Astrocyte (in vitro differentiated cells and primary cell): ENCODE data around the gene PLS3. TPM values are rescaled to one million over a fixed set of nuclear protein-coding genes. Genes with fewer than 3 reads are reported as not detected.
A peak's percentile ranks its signal among the peaks of the same experiment; 100 is the strongest.

Experiments
- DNase-seq: peaks from one replicate; pipeline ENCODE4 v3.0.0-alpha.2; 2010; ENCODE audit warnings: low read depth
- FAIRE-seq: peaks from 2 replicates; lab custom pipeline; 2011; peaks lifted over from hg19 to GRCh38; lab: Jason Lieb, UNC
- H2AFZ ChIP-seq: 2 replicates; pipeline ENCODE4 v1.6.0; 2012; ENCODE audit warnings: low read depth, low read length, inconsistent platforms
- H3K27ac ChIP-seq: 2 replicates; pipeline ENCODE4 v1.5.1; 2011; ENCODE audit warnings: low read depth, low read length, inconsistent platforms
- H3K27me3 ChIP-seq: 2 replicates; pipeline ENCODE4 v1.6.0; 2011; ENCODE audit warnings: low read length, inconsistent platforms; ENCODE audit not compliant: insufficient read depth
- H3K36me3 ChIP-seq: 2 replicates; pipeline ENCODE4 v1.5.1; 2011; ENCODE audit warnings: low read length, inconsistent platforms; ENCODE audit not compliant: insufficient read depth
- H3K4me1 ChIP-seq: 2 replicates; pipeline ENCODE4 v1.5.1; 2011; ENCODE audit warnings: low read length, inconsistent platforms; ENCODE audit not compliant: insufficient read depth
- H3K4me2 ChIP-seq: 2 replicates; pipeline ENCODE4 v1.6.0; 2012; ENCODE audit warnings: low read length, inconsistent platforms
- H3K4me3 ChIP-seq: 2 replicates; pipeline ENCODE4 v1.5.1; 2011; ENCODE audit warnings: low read depth, mild to moderate bottlenecking, low read length, inconsistent platforms; ENCODE audit not compliant: insufficient read depth
- H3K79me2 ChIP-seq: 2 replicates; pipeline ENCODE4 v1.6.0; 2012; ENCODE audit warnings: mild to moderate bottlenecking, low read length, inconsistent platforms; ENCODE audit not compliant: insufficient read depth
- H3K9ac ChIP-seq: 2 replicates; pipeline ENCODE4 v1.6.0; 2012; ENCODE audit warnings: mild to moderate bottlenecking, low read length, inconsistent platforms
- H3K9me3 ChIP-seq: 2 replicates; pipeline ENCODE4 v1.5.1; 2012; ENCODE audit warnings: low read depth, mild to moderate bottlenecking, low read length, inconsistent platforms; ENCODE audit not compliant: insufficient read depth
- H4K20me1 ChIP-seq: 2 replicates; pipeline ENCODE4 v1.6.0; 2012; ENCODE audit warnings: low read length, inconsistent platforms; ENCODE audit not compliant: insufficient read depth
- H3K27ac Mint-ChIP-seq: one replicate; pipeline ENCODE4 v1.8.0; 2021; ENCODE audit warnings: mild to moderate bottlenecking, mixed read lengths; ENCODE audit not compliant: unreplicated experiment
- H3K27me3 Mint-ChIP-seq: one replicate; pipeline ENCODE4 v1.8.0; 2021; ENCODE audit warnings: low read depth, mixed read lengths; ENCODE audit not compliant: unreplicated experiment
- H3K36me3 Mint-ChIP-seq: one replicate; pipeline ENCODE4 v1.8.0; 2021; ENCODE audit warnings: low read depth, mixed read lengths; ENCODE audit not compliant: unreplicated experiment
- H3K4me1 Mint-ChIP-seq: one replicate; pipeline ENCODE4 v1.8.0; 2021; ENCODE audit warnings: low read depth, mixed read lengths; ENCODE audit not compliant: unreplicated experiment
- H3K4me3 Mint-ChIP-seq: one replicate; pipeline ENCODE4 v1.8.0; 2021; ENCODE audit warnings: mild to moderate bottlenecking, moderate library complexity, mixed read lengths; ENCODE audit not compliant: unreplicated experiment
- H3K9me3 Mint-ChIP-seq: one replicate; pipeline ENCODE4 v1.8.0; 2021; ENCODE audit warnings: mild to moderate bottlenecking, mixed read lengths; ENCODE audit not compliant: unreplicated experiment
- CTCF ChIP-seq: IDR thresholded peaks from 2 replicates; pipeline ENCODE4 v1.5.1; 2011; ENCODE audit warnings: low read depth, mild to moderate bottlenecking, inconsistent platforms, low read length, moderate library complexity; ENCODE audit not compliant: insufficient read depth
- EZH2 ChIP-seq: IDR thresholded peaks from 2 replicates; pipeline ENCODE4 v1.6.1; 2012; ENCODE audit warnings: mild to moderate bottlenecking, low read length, inconsistent platforms; ENCODE audit not compliant: insufficient read depth
- total RNA-seq: library from RNA; stranded (reverse); gene quantifications from 2 replicates; pipeline ENCODE4 v1.2.1, GENCODE V29; 2021

PLS3 gene
- total RNA-seq, 1 donor from 2014 or later, result 313 TPM

GRCh38 chrX:115622534-115622933 is 61.6 kb downstream of the PLS3 start:
- no peak overlapping the region for H3K27ac Mint-ChIP-seq
- peaks cover 12% of the 10 kb centered on the region for H3K36me3 ChIP-seq
- peaks cover 67% of the 10 kb centered on the region for H3K79me2 ChIP-seq
- no peak overlapping the region for H3K4me3 ChIP-seq
- TF ChIP-seq EZH2 (no peak), CTCF (no peak)
- DNase-seq, result no peak
- no peak overlapping the region for H3K9ac ChIP-seq
- H3K4me1 Mint-ChIP-seq, result peaks cover 13% of the 10 kb centered on the region
- H3K4me3 Mint-ChIP-seq, result no peak overlapping the region
- H2AFZ ChIP-seq, result no peak overlapping the region
- peaks cover 16% of the 10 kb centered on the region for H3K4me1 ChIP-seq
- H3K27me3 ChIP-seq, result no peaks in the 10 kb centered on the region
- H3K36me3 Mint-ChIP-seq, result no peaks in the 10 kb centered on the region
- H3K9me3 Mint-ChIP-seq, result no peaks in the 10 kb centered on the region
- FAIRE-seq, result peak; percentile 64
- no peak overlapping the region for H3K27ac ChIP-seq
- no peaks in the 10 kb centered on the region for H3K27me3 Mint-ChIP-seq
- H4K20me1 ChIP-seq, result no peaks in the 10 kb centered on the region
- no peak overlapping the region for H3K4me2 ChIP-seq
- no peaks in the 10 kb centered on the region for H3K9me3 ChIP-seq

DNA sequence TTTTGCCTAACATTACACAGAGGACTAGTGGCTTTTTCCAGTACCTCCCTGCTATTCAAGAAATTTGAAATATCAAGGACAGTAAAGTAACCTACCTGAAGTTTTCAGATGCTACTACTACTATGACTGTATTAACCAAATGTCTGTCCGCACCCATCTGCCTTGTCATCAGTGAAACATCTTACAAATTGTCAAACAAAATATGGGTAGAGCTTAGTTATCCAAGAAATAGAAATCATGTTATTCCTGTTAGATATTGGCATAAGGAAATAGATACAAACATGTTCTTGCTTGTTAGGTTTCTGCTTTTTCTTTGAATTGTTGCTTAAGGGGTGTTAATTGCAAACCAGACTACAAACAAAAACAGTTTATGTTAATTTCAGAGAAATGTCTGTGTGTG is 63.9 kb downstream of the PLS3 start:
- Mint-ChIP-seq H3K27me3 (no peaks in the 10 kb centered on the region), H3K36me3 (no peaks in the 10 kb centered on the region), H3K9me3 (no peaks in the 10 kb centered on the region), H3K4me1 (peaks cover 16% of the 10 kb centered on the region), H3K27ac (no peak overlapping the region), H3K4me3 (no peak overlapping the region)
- H3K9me3 ChIP-seq, result no peaks in the 10 kb centered on the region
- H3K4me1 ChIP-seq, result peaks cover 16% of the 10 kb centered on the region
- FAIRE-seq (peak; percentile 98), DNase-seq (no peak)
- no peaks in the 10 kb centered on the region for H4K20me1 ChIP-seq
- H3K9ac ChIP-seq, result peak overlapping the region; percentile 56
- H3K79me2 ChIP-seq, result peaks cover 54% of the 10 kb centered on the region
- TF ChIP-seq EZH2 (no peak), CTCF (no peak)
- no peak overlapping the region for H3K4me3 ChIP-seq
- no peaks in the 10 kb centered on the region for H3K27me3 ChIP-seq
- H3K4me2 ChIP-seq, result peak overlapping the region; percentile 55
- peaks cover 19% of the 10 kb centered on the region for H3K36me3 ChIP-seq
- no peak overlapping the region for H2AFZ ChIP-seq
- H3K27ac ChIP-seq, result peak overlapping the region; percentile 76

DNA sequence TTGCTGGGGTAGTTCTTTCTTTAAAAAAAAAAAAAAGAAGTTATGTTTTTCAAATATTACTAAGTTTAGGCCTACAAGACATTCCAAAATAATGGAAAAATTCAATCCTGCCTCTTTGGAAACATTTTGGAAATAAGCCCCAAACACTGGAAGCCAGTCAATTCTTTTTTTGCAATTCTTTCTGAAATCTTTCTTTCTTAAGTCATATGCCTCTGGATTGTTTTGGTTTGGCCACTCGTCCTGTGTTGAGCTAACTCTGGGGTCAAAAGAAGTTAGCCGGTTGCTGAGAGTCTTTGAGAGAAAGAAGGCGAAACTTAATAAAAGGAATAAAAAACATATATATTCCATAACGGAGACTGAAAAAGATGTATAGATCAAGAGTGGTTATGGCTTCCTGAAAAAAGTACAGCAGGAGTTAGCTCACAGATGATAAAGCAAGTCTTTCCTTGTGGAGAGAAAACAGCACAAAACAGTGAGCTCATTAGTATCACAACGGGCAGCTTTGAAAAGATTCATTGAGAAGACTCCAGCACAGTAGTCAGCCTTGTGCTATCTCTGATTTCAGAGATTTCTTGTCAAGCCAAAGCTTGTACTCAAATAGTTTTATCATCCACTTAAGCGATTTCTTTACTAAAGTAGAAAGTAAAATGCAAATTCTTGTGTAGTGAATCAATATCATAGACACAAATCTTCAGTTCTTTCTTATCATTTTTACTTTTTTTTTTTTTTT is 64.8 kb downstream of the PLS3 start:
- no peaks in the 10 kb centered on the region for H4K20me1 ChIP-seq
- H3K27ac Mint-ChIP-seq, result peak overlapping the region; percentile 20
- DNase-seq (peak; percentile 75), FAIRE-seq (peak; percentile 59)
- H3K27me3 Mint-ChIP-seq, result no peaks in the 10 kb centered on the region
- peaks cover 19% of the 10 kb centered on the region for H3K4me1 ChIP-seq
- no peaks in the 10 kb centered on the region for H3K36me3 Mint-ChIP-seq
- H3K9me3 ChIP-seq, result no peaks in the 10 kb centered on the region
- no peak overlapping the region for H2AFZ ChIP-seq
- no peak overlapping the region for H3K4me3 Mint-ChIP-seq
- peaks cover 21% of the 10 kb centered on the region for H3K36me3 ChIP-seq
- H3K9me3 Mint-ChIP-seq, result no peaks in the 10 kb centered on the region
- peak overlapping the region; percentile 76 for H3K27ac ChIP-seq
- peaks cover 48% of the 10 kb centered on the region for H3K79me2 ChIP-seq
- no peak overlapping the region for H3K4me3 ChIP-seq
- TF ChIP-seq CTCF (no peak), EZH2 (no peak)
- H3K27me3 ChIP-seq, result no peaks in the 10 kb centered on the region
- H3K4me1 Mint-ChIP-seq, result peaks cover 12% of the 10 kb centered on the region
- H3K4me2 ChIP-seq, result peak overlapping the region; percentile 55
- peak overlapping the region; percentile 48 for H3K9ac ChIP-seq
